Activated CD8-positive, alpha-beta memory T cell treated with anti-CD3 and anti-CD28 coated beads, Interleukin-2, amount 50 U/mL, for 48 hours (primary cell): ENCODE results near the gene TMEM252.

Experiments
- DNase-seq: peaks from one replicate; pipeline ENCODE4 v3.0.0-alpha.2; 2020

The TMEM252 gene

DNA sequence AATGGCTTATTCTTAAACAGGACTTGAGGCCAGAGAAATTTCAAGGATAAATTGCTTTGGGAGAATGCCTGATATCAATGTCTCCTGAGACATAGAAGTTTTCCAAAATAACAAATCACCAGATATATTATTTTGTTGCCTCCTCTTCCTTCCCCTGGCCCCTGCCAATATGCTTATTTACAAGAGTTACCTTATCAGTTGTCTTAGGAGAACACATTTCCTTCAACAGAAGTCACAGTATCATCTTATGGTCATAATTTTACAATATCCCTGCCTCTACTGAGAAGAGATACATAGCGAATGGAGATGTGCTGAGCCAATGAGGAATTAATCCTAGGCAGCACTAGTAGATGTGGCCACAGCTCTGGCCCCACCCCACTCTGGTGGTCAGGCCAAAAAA lies 43.1 kb downstream of the TMEM252 start:
- DNase-seq, result no peak

DNA sequence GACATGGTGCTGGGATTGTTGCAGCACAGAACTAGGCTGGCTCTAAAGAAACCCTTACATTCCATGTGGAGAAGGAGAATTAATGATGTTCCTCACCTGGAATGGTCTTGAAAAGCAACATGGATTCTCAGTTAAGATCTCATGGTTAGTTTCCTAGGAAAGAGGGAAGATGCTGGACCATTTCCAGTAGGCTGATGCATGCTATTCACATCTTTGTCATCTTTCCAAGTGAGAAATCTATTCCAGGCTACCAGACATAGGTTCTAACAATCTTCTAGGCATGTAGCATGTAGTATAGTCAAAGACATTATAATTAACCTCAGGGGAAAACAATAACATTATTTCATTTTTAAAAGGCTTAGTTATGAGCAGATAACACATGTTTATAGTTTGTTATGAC lies 44.3 kb downstream of the TMEM252 start:
- DNase-seq, result no peak

DNA sequence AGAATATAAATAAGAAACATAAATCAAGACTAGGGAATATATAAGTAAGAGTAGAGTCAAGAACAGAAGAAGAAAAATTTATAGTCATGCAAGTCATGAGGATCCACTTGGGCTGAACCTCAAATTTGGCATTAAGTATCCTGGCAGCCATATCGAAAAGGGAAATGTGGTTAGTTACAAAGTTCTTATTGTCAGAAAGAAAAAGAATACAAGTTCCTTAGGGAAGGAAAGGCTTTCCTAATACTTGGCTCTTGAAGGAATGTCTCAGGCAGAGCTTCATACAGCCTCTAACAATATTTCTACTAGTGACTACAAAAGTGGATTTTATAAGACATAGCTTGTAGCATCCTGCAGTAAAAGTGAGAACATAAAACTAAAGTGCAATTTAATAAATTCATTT lies 45.4 kb downstream of the TMEM252 start:
- no peak for DNase-seq

DNA sequence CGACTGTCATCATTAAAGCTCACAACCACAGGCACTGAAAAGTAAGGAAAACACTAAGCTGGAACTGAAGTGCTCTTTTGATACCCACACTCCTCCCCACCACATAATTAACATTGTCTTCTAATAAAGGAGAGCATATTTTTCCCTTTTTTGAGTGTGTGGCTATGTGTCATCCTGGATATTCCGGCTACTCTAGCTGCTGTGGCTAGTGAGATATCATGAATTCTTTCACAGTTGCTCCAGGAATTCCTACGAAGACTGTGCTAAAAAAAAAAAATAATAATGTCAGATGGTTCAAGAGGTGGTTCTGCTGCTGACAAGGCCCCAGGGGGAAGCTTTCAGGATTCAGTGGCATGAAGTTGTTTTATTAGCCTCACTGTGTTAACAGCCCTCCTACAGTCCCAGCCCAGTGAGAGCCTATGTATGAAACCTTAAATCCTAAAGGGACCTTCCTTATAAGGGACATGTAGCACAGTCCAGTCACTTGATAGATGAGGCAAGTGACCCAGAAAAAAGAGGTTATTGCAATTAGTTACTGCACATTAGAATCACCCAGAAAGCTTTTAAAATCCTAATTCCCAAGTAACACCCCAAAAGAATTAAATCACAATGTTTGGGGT lies 46.6 kb downstream of the TMEM252 start:
- no peak for DNase-seq

DNA sequence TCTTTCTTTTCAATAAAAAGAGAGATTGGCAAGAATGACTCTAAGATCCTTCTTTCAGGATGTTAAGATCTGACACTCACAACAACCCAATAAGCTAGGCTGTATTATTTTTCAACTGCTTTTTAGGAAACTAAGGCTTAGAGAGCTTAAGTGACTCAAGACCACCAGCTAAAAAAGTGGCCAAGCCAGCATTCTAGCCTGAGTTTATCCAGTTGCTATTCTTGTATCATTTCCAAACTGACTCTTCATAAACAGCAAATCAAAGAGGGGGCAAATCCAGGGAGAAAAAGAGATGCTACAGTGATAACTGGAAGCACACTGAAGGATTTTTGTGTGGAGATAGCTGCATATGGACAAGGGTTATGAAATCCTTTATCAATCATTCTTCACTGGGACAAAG lies 47.1 kb downstream of the TMEM252 start:
- DNase-seq, result no peak

DNA sequence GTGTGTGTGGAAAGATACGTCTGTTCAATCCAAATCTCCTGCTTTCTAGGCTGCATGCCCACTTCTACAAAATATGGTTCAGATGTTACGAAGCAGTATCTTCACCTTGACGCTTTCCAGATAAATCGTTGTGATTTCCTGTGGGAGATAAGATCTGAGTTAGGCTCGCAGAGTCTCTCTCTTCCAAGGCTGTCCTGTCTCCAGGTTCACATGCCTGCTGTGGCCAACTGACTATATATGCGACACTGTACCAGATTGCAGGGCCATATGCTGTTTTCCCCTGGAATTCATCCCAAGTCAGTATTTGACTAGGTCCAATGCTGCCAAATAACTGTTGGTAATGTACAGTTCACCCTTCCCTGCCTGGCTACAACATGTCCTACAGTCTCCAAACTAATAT lies 47.9 kb downstream of the TMEM252 start:
- no peak for DNase-seq

DNA sequence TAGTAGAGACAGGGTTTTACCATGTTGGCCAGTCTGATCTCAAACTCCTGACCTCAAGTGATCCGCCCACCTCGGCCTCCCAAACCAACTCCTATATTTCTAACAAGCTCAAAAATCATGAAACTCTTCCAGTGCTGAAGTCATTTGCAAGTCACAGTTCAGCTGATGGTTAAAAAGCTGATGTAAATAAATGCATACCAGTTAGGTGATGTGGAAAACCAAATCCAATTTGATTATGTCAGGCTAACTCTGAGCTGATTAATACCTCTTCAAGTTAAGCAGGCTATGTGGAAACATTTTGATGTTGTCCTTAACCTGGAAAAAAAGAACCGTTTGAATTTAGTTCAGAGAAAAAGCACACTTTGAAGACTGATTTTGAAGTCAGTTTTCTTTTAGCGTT lies 51.0 kb downstream of the TMEM252 start:
- DNase-seq, result no peak

DNA sequence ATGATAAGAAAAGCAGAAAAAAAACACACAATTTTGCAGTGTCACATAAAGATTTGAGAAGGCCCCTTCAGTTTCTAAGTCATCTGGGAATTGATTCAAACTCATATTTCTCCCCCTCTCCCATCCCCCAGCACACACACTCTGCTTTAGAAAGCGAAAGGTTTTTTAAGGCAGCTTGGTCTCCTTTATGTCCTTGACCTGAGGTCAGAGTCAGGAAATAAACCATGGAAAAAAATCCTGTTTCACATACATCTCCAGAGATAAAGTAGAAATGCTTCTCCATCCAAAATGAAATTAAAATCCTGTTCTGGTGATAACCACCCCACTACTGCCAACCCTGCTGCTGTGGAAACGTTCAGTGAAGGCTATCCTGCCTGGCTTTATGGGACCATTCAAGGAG lies 52.6 kb downstream of the TMEM252 start:
- no peak for DNase-seq
